ENCODE results near the gene CENPL. TPM values are rescaled to one million over a fixed set of nuclear protein-coding genes. Genes with fewer than 3 reads are reported as not detected.
A peak's percentile ranks its signal among the peaks of the same experiment; 100 is the strongest.

The CENPL gene
- total and polyA plus RNA-seq, 10 of the 15 experiments (the other 5 are each of a cell fraction or from before 2014, with no cell fraction given), result 14.9 to 32.1 (median 24.5) TPM

- TF ChIP-seq ZBTB33 (IDR thresholded peaks at IDR 0.05) (no peak), BMI1 (IDR thresholded peaks at IDR 0.05; ENCODE audit: borderline replicate concordance) (peak; percentile 48; the same call in 1 of the 2 replicates), MEF2B (IDR thresholded peaks at IDR 0.05; ENCODE audit: partially characterized antibody, poor library complexity, severe bottlenecking) (no peak), E2F4 (IDR thresholded peaks at IDR 0.05; ENCODE audit: low read depth, low read length) (no peak), NRF1 (conservative IDR thresholded peaks at IDR 0.05; ENCODE audit: low read depth, low read length) (no peak), ELK1 (IDR thresholded peaks at IDR 0.05; ENCODE audit: low read depth, low read length) (no peak), SMC3 (IDR thresholded peaks at IDR 0.05; ENCODE audit: borderline replicate concordance, low read length) (no peak), YY1 (IDR thresholded peaks at IDR 0.05; ENCODE audit: low read depth, low read length) (no peak), ZNF24 (IDR thresholded peaks at IDR 0.05) (no peak), IKZF2 (IDR thresholded peaks at IDR 0.05) (no peak), RCOR1 (conservative IDR thresholded peaks at IDR 0.05; ENCODE audit: low read depth, low read length) (no peak), MYC (IDR thresholded peaks at IDR 0.05; ENCODE audit: insufficient read depth, insufficient read length, insufficient replicate concordance, low read length, severe bottlenecking) (no peak), STAT1 (conservative IDR thresholded peaks at IDR 0.05) (no peak), JUND (IDR thresholded peaks at IDR 0.05; ENCODE audit: low read depth, low read length) (no peak), TCF7 (IDR thresholded peaks at IDR 0.05; ENCODE audit: borderline replicate concordance) (no peak), BCL3 (IDR thresholded peaks at IDR 0.05; ENCODE audit: borderline replicate concordance, insufficient read depth, low read depth, low read length, poor library complexity, severe bottlenecking) (no peak), MYB (IDR thresholded peaks at IDR 0.05; ENCODE audit: borderline replicate concordance, low read depth, low read length) (no peak), SREBF2 (IDR thresholded peaks at IDR 0.05; ENCODE audit: low read length) (no peak), SREBF1 (IDR thresholded peaks at IDR 0.05; ENCODE audit: low read length) (no peak), BACH1 (IDR thresholded peaks at IDR 0.05; ENCODE audit: borderline replicate concordance) (0 out of 2 replicates have a peak, but pooled peaks have one; percentile 25), ETV6 (conservative IDR thresholded peaks at IDR 0.05 in 1 of 2, IDR thresholded peaks at IDR 0.05 in 1 of 2; ENCODE audit: borderline replicate concordance in 1 of 2, low read depth in 1 of 2) (no peak), SP1 (IDR thresholded peaks at IDR 0.05; ENCODE audit: low read depth, low read length) (no peak), POLR2AphosphoS5 (IDR thresholded peaks at IDR 0.05; ENCODE audit: low read length) (peak; percentile 68)
- TF ChIP-seq, protein P1, sequence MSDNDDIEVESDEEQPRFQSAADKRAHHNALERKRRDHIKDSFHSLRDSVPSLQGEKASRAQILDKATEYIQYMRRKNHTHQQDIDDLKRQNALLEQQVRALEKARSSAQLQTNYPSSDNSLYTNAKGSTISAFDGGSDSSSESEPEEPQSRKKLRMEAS (IDR thresholded peaks at IDR 0.05; ENCODE audit: low read depth, low read length), result no peak
These were observed 40.9 kb upstream of the CENPL start (continued) for GRCh38 chr1:173865468-173866164.

All from GM12878 (cell line).